Measurements from ENCODE around the gene PADI4.

DNA sequence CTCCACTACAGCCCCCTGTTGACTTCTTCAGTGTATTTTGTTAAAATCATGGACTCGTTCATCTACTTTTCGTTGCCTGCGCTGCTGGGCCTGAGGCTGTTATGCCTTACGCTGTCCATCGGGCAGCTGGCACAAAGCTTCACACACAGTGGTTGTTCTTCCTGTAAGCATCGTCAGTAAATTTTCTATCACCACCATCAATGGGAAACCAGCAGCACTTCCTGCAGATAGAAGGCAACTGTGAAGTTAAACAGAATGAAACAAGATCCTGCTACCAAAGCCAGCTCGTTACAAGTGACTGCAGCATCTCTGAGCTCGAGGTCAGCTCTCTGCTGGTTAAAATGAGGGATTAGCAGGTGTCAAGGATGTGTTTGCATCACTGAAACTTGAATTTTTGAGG, 42.1 kb downstream of the PADI4 start:
- TF ChIP-seq, protein P1, sequence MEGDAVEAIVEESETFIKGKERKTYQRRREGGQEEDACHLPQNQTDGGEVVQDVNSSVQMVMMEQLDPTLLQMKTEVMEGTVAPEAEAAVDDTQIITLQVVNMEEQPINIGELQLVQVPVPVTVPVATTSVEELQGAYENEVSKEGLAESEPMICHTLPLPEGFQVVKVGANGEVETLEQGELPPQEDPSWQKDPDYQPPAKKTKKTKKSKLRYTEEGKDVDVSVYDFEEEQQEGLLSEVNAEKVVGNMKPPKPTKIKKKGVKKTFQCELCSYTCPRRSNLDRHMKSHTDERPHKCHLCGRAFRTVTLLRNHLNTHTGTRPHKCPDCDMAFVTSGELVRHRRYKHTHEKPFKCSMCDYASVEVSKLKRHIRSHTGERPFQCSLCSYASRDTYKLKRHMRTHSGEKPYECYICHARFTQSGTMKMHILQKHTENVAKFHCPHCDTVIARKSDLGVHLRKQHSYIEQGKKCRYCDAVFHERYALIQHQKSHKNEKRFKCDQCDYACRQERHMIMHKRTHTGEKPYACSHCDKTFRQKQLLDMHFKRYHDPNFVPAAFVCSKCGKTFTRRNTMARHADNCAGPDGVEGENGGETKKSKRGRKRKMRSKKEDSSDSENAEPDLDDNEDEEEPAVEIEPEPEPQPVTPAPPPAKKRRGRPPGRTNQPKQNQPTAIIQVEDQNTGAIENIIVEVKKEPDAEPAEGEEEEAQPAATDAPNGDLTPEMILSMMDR (tag by site-specific recombination; IDR thresholded peaks at IDR 0.05), result no peak
- TF ChIP-seq, protein P2, sequence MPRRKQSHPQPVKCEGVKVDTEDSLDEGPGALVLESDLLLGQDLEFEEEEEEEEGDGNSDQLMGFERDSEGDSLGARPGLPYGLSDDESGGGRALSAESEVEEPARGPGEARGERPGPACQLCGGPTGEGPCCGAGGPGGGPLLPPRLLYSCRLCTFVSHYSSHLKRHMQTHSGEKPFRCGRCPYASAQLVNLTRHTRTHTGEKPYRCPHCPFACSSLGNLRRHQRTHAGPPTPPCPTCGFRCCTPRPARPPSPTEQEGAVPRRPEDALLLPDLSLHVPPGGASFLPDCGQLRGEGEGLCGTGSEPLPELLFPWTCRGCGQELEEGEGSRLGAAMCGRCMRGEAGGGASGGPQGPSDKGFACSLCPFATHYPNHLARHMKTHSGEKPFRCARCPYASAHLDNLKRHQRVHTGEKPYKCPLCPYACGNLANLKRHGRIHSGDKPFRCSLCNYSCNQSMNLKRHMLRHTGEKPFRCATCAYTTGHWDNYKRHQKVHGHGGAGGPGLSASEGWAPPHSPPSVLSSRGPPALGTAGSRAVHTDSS (tag by site-specific recombination; IDR thresholded peaks at IDR 0.05), result no peak
- TF ChIP-seq ZNF707 (tag by site-specific recombination; IDR thresholded peaks at IDR 0.05) (no peak), ZNF121 (tag by site-specific recombination; IDR thresholded peaks at IDR 0.05) (no peak), MYNN (tag by site-specific recombination; IDR thresholded peaks at IDR 0.05; ENCODE audit: borderline replicate concordance) (no peak), ZNF292 (tag by site-specific recombination; IDR thresholded peaks at IDR 0.05; ENCODE audit: borderline replicate concordance, low read depth) (no peak), SCRT1 (tag by site-specific recombination; IDR thresholded peaks at IDR 0.05; ENCODE audit: borderline replicate concordance) (no peak)
- TF ChIP-seq, protein P3, sequence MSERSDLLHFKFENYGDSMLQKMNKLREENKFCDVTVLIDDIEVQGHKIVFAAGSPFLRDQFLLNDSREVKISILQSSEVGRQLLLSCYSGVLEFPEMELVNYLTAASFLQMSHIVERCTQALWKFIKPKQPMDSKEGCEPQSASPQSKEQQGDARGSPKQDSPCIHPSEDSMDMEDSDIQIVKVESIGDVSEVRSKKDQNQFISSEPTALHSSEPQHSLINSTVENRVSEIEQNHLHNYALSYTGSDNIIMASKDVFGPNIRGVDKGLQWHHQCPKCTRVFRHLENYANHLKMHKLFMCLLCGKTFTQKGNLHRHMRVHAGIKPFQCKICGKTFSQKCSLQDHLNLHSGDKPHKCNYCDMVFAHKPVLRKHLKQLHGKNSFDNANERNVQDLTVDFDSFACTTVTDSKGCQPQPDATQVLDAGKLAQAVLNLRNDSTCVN (tag by site-specific recombination; optimal IDR thresholded peaks at IDR 0.05), result no peak
- TF ChIP-seq, protein P4, sequence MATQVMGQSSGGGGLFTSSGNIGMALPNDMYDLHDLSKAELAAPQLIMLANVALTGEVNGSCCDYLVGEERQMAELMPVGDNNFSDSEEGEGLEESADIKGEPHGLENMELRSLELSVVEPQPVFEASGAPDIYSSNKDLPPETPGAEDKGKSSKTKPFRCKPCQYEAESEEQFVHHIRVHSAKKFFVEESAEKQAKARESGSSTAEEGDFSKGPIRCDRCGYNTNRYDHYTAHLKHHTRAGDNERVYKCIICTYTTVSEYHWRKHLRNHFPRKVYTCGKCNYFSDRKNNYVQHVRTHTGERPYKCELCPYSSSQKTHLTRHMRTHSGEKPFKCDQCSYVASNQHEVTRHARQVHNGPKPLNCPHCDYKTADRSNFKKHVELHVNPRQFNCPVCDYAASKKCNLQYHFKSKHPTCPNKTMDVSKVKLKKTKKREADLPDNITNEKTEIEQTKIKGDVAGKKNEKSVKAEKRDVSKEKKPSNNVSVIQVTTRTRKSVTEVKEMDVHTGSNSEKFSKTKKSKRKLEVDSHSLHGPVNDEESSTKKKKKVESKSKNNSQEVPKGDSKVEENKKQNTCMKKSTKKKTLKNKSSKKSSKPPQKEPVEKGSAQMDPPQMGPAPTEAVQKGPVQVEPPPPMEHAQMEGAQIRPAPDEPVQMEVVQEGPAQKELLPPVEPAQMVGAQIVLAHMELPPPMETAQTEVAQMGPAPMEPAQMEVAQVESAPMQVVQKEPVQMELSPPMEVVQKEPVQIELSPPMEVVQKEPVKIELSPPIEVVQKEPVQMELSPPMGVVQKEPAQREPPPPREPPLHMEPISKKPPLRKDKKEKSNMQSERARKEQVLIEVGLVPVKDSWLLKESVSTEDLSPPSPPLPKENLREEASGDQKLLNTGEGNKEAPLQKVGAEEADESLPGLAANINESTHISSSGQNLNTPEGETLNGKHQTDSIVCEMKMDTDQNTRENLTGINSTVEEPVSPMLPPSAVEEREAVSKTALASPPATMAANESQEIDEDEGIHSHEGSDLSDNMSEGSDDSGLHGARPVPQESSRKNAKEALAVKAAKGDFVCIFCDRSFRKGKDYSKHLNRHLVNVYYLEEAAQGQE (tag by site-specific recombination; IDR thresholded peaks at IDR 0.05), result no peak
